Left ventricle myocardium superior (tissue), 1 donor: Measurements from ENCODE around the gene AAMP. TPM values are rescaled to one million over a fixed set of nuclear protein-coding genes. Genes with fewer than 3 reads are reported as not detected.

Experiments
- microRNA-seq: library from miRNA; unstranded; fragments of <30 nt; microRNA quantifications from one replicate; pipeline ENCODE4 v1.2.0, GENCODE V29; 2020; ENCODE audit warnings: borderline number of aligned reads
- total RNA-seq: library from RNA; stranded (reverse); fragmentation: NEBNext Ultra II Directional; extraction: Animal tissue kit (Norgen Biotek cat#: 25700); gene quantifications from one replicate; pipeline ENCODE4 v1.2.1, GENCODE V29; 2021
- donor health status: DM: no; HTN: yes; CAD: no; lungs with severe emphysema.

The AAMP gene
- total RNA-seq, 1 donor from 2014 or later, result 47.7 TPM

Small RNA genes within 50 kb of the gene (microRNA-seq; reads per million reads assigned to microRNA genes)
- 4.9 reads per million for gene MIR6513

Other genes with a start within 250 kb of the AAMP start
- gene RUFY4, start 200.9 kb downstream of the AAMP start, total RNA-seq, result not detected
- 1.1 TPM for gene CXCR2, start 144.1 kb downstream of the AAMP start, total RNA-seq
- gene CXCR1, start 103.2 kb downstream of the AAMP start, total RNA-seq, result 0.69 TPM
- 139 TPM for gene ARPC2, start 52.9 kb downstream of the AAMP start, total RNA-seq
- gene GPBAR1, start 9.1 kb downstream of the AAMP start, total RNA-seq, result 0.67 TPM
- gene PNKD, start 382 bp upstream of the AAMP start, total RNA-seq, result 67.1 TPM
- 109 TPM for gene TMBIM1, start 22.4 kb upstream of the AAMP start, total RNA-seq
- gene CATIP, start 86.7 kb upstream of the AAMP start, total RNA-seq, result not detected
- gene SLC11A1, start 112.1 kb upstream of the AAMP start, total RNA-seq, result 4.5 TPM
- 113 TPM for gene CTDSP1, start 129.7 kb upstream of the AAMP start, total RNA-seq
- not detected for gene VIL1, start 149.0 kb upstream of the AAMP start, total RNA-seq